ENCODE data around the gene HYDIN.
"Not testable (repeated sequence)": the region's sequence is repeated elsewhere in the genome, so short reads cannot be mapped to it uniquely, and the experiment has no call there.

The HYDIN gene

DNA sequence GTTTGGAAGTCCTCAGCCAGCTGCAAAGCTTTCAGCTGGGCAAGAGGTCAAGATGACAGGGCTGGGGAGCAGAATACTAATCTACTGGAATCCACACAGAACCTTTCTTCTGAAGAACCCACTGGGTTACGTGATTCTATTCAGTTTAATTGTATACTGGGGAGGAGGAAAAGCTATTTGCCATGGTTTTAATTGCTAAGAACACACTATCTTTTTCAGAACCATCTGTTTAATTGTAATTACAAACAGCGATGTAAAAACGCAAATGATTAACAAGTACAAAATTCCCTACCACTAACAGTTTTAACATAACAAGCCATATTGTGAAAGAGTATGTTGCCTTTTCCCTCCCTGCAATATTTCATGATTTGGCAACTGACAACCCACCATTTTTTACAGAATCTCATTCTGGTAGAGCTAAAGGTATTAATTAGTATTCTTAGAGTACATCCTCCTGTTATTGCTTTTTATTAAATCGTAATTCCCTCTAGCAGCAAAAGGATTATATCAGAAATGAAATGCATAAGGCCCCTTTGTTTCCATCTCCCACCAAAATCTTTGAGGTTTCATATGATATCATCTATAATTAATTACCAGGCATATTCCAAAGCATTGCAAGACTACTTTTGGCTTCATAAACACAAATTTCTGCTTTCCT is 12.1 kb downstream of the HYDIN start:
- DNase-seq, result no peak

DNA sequence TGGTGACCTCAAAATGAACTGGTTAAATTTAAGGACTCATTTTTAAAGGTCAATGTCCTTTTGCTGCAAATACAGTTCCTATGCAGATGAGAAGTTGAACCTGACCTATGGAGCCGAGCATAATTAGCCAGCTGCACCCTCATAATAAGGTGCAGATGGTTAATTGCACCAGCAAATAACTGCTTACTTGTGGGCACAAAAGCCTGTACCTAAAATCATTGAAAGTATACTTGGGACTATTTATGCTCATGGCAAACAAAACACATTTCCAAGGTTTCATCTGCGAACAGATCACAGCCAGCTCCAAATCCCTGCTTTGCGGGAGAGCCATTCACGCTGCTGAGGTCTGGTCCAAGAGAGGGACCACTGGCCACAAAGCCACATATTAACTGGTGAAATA is 13.0 kb downstream of the HYDIN start:
- DNase-seq, result no peak

DNA sequence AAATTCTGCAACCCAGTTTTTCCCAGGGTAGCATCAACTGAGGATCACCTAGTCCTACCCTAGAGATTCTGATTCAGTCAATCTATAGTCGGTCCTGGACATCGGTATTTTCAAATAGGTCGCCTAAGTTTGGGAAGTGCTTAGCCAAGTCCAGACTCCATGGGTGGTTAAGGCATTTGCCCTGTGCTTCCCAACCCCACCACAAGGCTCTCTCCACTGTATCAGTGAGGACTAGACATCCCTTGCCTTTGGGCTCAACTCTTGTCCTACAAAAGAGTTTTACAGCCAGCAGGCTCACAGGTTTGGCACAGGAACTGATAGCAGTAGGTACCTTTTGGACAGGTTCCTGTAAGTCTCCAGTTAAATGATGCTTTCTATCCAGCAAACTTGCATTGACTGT is 13.8 kb downstream of the HYDIN start:
- no peak for DNase-seq

DNA sequence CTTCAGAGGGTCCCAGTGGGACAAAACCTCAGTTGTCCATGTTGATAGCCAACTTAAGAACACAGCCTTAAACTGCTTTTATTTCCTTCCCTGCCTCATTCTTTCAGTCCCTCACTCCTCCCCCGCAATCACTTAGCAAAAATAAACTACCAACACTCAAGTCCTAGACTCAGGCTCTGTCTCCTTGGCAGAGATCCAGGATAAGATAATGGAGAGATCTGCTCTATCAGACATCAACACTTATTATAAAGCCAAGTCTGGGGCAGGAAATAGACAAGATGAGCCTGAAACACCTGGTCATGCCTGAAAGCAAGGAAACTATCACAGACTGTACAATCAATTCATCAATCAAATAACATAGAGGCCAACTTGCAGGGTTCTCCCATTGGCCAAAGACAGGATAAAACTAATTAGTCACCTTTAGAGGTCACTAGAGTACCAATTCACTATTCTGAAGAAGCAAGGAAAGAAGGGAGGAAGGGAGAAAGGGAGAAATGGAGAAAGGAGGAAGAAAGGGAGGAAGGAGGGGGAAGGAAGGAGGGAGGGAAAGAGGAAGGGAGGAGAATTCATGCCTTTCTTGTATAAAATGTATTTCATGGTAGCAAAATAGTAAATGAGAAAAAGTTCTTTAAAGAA is 15.7 kb downstream of the HYDIN start:
- no peak for DNase-seq

DNA sequence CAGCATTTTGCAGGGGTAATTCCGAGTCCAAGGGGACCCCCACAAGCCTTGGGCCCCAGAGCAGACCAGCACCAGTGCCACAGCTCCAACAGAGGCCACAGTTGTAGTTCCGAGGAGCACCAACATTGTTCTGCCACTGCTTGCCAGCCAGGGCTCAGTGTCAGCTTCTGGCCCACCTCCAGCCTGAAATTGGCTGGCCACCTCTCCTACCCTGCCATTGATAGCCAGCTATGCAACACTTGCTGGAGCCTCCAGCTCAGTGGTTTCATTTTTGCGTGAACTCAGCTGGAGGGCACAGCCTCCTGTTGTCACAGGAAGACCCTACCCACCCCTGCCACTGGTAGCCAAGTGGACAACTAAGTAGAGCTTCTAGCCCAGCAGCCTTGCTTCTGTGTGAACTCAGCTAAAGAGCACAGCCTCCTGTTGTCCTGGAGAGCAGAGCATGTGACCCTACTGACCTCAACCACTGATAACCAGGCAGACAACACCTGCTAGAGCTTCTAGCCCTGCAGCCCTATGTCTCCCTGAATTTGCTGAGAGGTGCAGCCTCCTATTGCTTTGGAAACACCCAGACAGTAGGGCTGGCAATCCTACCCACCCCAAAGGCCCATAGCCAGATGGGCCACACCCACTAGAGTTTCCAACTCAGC is 24.9 kb downstream of the HYDIN start:
- DNase-seq, result no peak

- DNase-seq, result no peak
Observed at GRCh38 chr16:71203631-71204030, 26.9 kb downstream of the HYDIN start.

DNA sequence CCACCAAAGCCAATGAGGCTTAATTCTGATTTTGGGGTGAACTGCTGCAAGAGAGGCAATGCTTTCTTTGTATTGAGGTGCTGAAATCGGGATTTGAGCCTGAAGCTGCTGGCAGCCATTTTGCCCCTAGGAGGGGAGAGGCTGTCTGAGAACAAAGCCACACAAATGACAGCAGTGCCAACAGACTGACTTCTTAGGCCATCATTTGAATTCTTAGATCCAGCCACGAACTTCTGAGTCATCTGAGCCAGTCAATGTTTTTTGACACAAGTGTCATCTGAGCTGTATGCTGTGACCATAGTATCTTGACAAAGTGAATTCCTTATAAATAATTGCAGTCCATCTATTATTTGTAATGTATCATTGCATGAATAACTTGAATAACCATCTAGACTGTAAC is 29.0 kb downstream of the HYDIN start:
- DNase-seq, result no peak

GRCh38 chr16:71201054-71201453 is 29.5 kb downstream of the HYDIN start:
- no peak for DNase-seq

- DNase-seq, result no peak
Observed at GRCh38 chr16:71198408-71198807, 32.1 kb downstream of the HYDIN start.

GRCh38 chr16:71192387-71192786 is 38.1 kb downstream of the HYDIN start:
- no peak for DNase-seq

GRCh38 chr16:71188956-71189712 is 41.4 kb downstream of the HYDIN start:
- no peak for DNase-seq

DNA sequence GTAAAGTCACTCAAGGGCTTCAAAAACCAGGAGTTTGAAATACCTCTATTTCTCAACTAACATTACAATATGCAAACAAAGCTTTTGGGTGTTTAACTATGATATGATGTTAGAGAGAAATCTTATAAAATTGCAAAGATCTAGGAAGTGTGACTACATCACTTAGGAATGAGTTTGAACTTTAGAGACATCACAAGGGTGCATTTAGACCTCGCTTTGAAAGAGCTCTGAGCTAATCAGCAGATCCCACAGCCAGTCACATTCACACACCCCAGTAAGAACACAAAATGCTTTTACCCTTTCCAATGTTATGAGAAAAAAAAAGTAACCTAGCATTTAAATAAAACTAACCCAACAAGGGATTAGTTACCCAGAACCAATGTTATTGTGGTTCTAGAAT is 45.2 kb downstream of the HYDIN start:
- no peak for DNase-seq

- DNase-seq, result no peak
Observed at GRCh38 chr16:71179569-71179968, 51.0 kb downstream of the HYDIN start.

DNA sequence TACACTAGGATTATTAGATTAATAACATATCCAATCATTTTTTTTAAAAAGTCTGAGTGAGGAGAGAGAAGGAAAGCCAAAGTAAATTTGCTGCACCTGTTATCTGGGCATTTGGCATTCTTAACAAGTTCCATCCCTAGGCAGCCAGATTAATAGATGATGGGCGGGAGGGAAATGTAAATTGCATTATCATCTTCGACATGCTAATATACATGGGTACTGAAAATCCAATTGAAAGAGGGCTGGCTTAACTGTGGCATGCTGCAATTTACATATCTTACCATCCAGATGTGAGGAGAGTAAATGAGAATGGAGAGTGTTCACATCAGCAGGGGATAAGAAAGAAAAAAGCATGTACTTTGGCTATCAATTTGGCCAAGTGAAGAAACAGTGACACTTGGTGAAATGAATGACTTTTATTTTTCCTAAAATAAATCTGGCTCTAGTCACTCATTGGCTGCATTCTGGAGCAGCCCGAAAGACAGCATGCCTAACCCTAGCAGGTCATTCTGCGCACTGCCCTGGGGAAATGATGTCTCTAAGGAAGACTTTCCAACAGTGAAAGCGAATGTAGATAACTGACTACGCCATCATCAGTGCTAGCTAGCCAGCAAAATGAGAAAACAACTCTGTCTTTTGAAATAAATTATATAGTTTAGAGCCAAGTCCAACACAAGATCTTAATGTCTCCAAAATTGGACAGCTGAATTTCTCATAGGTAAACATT is 57.9 kb downstream of the HYDIN start:
- no peak for DNase-seq

DNA sequence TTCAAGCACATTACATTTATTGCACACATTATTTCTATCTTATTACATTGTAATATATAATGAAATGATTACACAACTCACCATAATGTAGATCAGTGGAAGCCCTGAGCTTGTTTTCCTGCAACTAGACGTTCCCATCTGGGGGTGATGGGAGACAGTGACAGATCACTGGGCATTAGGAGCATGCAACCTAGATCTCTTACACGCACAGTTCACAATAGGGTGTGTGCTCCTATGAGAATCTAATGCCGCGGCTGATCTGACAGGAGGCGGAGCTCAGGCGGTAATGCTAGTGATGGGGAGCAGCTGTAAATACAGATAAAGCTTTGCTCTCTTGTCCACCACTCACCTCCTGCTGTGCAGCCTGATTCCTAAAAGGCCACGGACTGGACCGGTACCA is 69.5 kb downstream of the HYDIN start:
- not testable (repeated sequence) for DNase-seq

- not testable (repeated sequence) for DNase-seq
Observed at GRCh38 chr16:71157278-71157677, 73.2 kb downstream of the HYDIN start.

- DNase-seq, result not testable (repeated sequence)
Observed at GRCh38 chr16:71153329-71153728, 77.2 kb downstream of the HYDIN start.

- not testable (repeated sequence) for DNase-seq
Observed at GRCh38 chr16:71151654-71152053, 78.9 kb downstream of the HYDIN start.

- not testable (repeated sequence) for DNase-seq
Observed at GRCh38 chr16:71143246-71143645, 87.3 kb downstream of the HYDIN start.

DNA sequence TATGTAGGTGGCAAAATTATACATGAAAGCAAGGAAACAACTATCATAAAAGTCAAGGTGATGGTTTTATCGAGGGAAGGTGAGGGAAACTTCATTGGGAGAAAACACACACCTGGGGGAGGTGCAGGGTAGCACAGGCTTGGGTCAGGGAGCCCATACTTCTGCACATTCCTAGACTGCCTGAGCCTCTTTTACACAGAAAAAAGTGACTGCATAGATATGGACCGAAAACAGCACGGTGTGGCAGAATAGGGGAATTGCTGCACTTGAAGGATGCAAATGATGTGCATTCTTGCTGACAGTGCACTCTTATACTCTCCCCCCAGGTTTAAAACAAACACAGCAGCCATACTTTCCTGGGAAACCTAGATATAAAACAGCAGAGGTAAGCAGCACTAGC is 120.0 kb downstream of the HYDIN start:
- not testable (repeated sequence) for DNase-seq

GRCh38 chr16:71109656-71110208 is 120.8 kb downstream of the HYDIN start:
- DNase-seq, result not testable (repeated sequence)

GRCh38 chr16:71105881-71106280 is 124.6 kb downstream of the HYDIN start:
- not testable (repeated sequence) for DNase-seq
